ENCODE results near the gene FBXW4.

GRCh38 chr10:101666083-101666482 is 28.9 kb downstream of the FBXW4 start:
- no peak for TF ChIP-seq EZH2 (IDR thresholded peaks at IDR 0.05)
- no peak for TF ChIP-seq FOXP2 (optimal IDR thresholded peaks at IDR 0.05; ENCODE audit: control extremely low read depth, extremely low read length, insufficient read depth)
- no peak for TF ChIP-seq POLR2AphosphoS5 (IDR thresholded peaks at IDR 0.05; ENCODE audit: borderline replicate concordance, low read depth, low read length)
